HepG2 (cell line): Measurements from ENCODE around the gene NSD1. TPM values are rescaled to one million over a fixed set of nuclear protein-coding genes. Genes with fewer than 3 reads are reported as not detected.

Experiments
- CBX1 ChIP-seq: IDR thresholded peaks from one replicate; pipeline ENCODE4 v1.6.1; 2016; ENCODE audit warnings: antibody characterized with exemption, low read depth
- CEBPB ChIP-seq: IDR thresholded peaks from 2 replicates; pipeline ENCODE4 v1.6.1; 2011; ENCODE audit warnings: low read depth, low read length, improper control_type of control experiment, borderline replicate concordance
- ERF ChIP-seq: IDR thresholded peaks from 2 replicates; pipeline ENCODE4 v1.6.1; 2018; ENCODE audit warnings: missing biosample characterization, missing genetic modification reagents
- KLF12 ChIP-seq: sonication (generic); formaldehyde crosslinking; IDR thresholded peaks from 2 replicates; pipeline ENCODE4 v1.4.0; 2020; ENCODE audit warnings: missing genetic modification reagents, borderline replicate concordance
- MAFG ChIP-seq: sonication (generic); formaldehyde crosslinking; IDR thresholded peaks from 2 replicates; pipeline ENCODE4 v1.5.1; 2020; ENCODE audit warnings: mild to moderate bottlenecking, missing genetic modification reagents
- MTF2 ChIP-seq: sonication (generic); formaldehyde crosslinking; IDR thresholded peaks from 2 replicates; pipeline ENCODE4 v1.5.0; 2020; ENCODE audit warnings: missing genetic modification reagents, borderline replicate concordance
- SNRNP70 ChIP-seq: fragments of 200-400 bp; formaldehyde crosslinking; IDR thresholded peaks from 2 replicates; pipeline ENCODE4 v1.6.1; 2017; ENCODE audit warnings: mild to moderate bottlenecking, low read depth, low read length, moderate library complexity
- SOX13 ChIP-seq, 3 experiments: fragments of 450-650 bp in 1 of 3; sonication (generic) in 1 of 3; formaldehyde crosslinking in 1 of 3; IDR thresholded peaks in 2 of 3; conservative IDR thresholded peaks in 1 of 3; 2 replicates each; pipeline versions ENCODE4 v1.5.0 to v1.6.1; 2016 to 2020; ENCODE audit warnings: antibody characterized with exemption in 1 of 3, mild to moderate bottlenecking in 1 of 3, missing compliant biosample characterization in 1 of 3, missing genetic modification reagents in 1 of 3, moderate library complexity in 1 of 3
- SYNCRIP ChIP-seq: fragments of 200-400 bp; formaldehyde crosslinking; IDR thresholded peaks from 2 replicates; pipeline ENCODE4 v1.6.1; 2018; ENCODE audit warnings: mild to moderate bottlenecking, low read depth, low read length; ENCODE audit not compliant: insufficient read depth
- ZBTB7A ChIP-seq: sonication (generic); formaldehyde crosslinking; IDR thresholded peaks from 2 replicates; pipeline ENCODE4 v1.8.0; 2022; ENCODE audit warnings: mild to moderate bottlenecking, missing genetic modification reagents
- ZNF138 ChIP-seq: sonication (generic); formaldehyde crosslinking; IDR thresholded peaks from 2 replicates; pipeline ENCODE4 v1.5.0; 2020; ENCODE audit warnings: mild to moderate bottlenecking, low read depth, missing genetic modification reagents
- ZNF564 ChIP-seq: sonication (generic); formaldehyde crosslinking; IDR thresholded peaks from 2 replicates; pipeline ENCODE4 v1.8.1; 2023; ENCODE audit warnings: mild to moderate bottlenecking, missing genetic modification reagents
- polyA plus RNA-seq, 8 experiments: library from polyadenylated mRNA; depleted of rRNA in 3 of 8; stranded (reverse) in 7 of 8; unstranded in 1 of 8; fragments of >200 nt; fragmentation: Illumina TruSeq in 4 of 8; extraction: Trizol in 4 of 8; gene quantifications; 2 replicates each; pipeline versions ENCODE4 v1.2.1 to v1.2.3, GENCODE V29; 2011 to 2016; ENCODE audit warnings: low read depth in 4 of 8, missing spikeins in 1 of 8, mixed read lengths in 1 of 8; ENCODE audit not compliant: insufficient read depth in 1 of 8
- total RNA-seq, 5 experiments: library from RNA; depleted of rRNA; stranded (reverse); fragments of >200 nt; fragmentation: Illumina TruSeq; extraction: Trizol; gene quantifications; 2 replicates each; pipeline ENCODE4 v1.2.3, GENCODE V29; 2016; ENCODE audit warnings: low read depth in 1 of 5
- TF ChIP-seq, protein P1 (sequence below): sonication (generic); formaldehyde crosslinking; IDR thresholded peaks from 2 replicates; pipeline ENCODE4 v1.5.0; 2020; ENCODE audit warnings: missing genetic modification reagents
- TF ChIP-seq, protein P2 (sequence below): sonication (generic); formaldehyde crosslinking; IDR thresholded peaks from 2 replicates; pipeline ENCODE4 v1.8.1; 2023; ENCODE audit warnings: mild to moderate bottlenecking, inconsistent platforms, moderate library complexity, missing genetic modification reagents, borderline replicate concordance
- TF ChIP-seq, protein P3 (sequence below): sonication (generic); formaldehyde crosslinking; IDR thresholded peaks from 2 replicates; pipeline ENCODE4 v1.4.0; 2020; ENCODE audit warnings: mild to moderate bottlenecking, missing genetic modification reagents
- TF ChIP-seq, protein P4 (sequence below): sonication (generic); formaldehyde crosslinking; IDR thresholded peaks from 2 replicates; pipeline ENCODE4 v1.4.0; 2020; ENCODE audit warnings: mild to moderate bottlenecking, missing genetic modification reagents

NSD1 gene
- total and polyA plus RNA-seq, 2 of the 13 experiments (the other 11 are each of a cell fraction or from before 2014, with no cell fraction given), result 0.01 to 0.09 TPM

DNA sequence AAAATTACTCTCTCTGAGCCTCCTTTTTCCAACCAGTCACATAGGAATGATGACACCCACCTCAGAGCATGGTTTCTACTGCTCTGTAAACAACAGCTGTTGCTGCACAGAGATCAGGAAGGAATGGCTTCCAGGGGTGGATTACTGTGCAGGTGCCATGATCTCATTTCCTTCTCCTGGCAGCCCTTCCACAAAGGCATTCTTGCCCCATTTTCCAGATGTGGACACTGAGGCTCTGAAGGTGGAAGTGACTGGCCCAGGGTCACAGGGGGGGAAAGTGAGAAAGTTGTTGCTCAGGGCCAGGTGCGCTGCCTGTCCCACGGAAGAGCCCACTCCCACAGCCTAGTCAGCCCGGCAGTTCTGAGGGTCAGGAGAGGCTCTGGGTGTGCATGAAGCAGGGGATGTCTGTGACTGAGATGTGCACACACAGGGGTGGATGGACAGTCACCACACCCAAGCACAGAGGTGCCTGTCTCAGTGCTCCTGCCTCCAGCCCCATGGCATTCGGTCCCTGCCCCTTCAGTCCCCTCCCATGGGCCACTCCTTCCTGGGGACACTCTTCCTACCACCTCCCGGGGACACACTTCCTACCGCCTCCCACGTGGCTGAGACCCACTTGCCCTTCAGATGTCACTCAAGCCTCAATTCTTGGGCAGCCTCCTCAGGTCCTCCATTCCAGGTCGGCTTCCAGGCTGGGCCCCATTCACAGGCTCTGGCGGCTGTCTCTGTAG, 29.9 kb upstream of the NSD1 start (continued):
- no peak for TF ChIP-seq SNRNP70
- TF ChIP-seq, protein P1, sequence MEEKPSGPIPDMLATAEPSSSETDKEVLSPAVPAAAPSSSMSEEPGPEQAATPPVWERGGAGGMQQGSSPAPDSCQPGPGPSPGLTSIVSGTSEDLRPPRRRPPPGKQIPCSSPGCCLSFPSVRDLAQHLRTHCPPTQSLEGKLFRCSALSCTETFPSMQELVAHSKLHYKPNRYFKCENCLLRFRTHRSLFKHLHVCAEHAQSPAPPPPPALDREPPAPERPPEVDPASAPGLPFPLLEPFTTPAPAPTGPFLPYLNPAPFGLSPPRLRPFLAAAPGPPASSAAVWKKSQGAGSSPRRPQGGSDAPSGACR, result no peak
- TF ChIP-seq, protein P2, sequence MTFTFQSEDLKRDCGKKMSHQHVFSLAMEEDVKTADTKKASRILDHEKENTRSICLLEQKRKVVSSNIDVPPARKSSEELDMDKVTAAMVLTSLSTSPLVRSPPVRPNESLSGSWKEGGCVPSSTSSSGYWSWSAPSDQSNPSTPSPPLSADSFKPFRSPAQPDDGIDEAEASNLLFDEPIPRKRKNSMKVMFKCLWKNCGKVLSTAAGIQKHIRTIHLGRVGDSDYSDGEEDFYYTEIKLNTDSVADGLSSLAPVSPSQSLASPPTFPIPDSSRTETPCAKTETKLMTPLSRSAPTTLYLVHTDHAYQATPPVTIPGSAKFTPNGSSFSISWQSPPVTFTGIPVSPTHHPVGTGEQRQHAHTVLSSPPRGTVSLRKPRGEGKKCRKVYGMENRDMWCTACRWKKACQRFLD (CRISPR knock-in tag), result no peak
- no peak for TF ChIP-seq SYNCRIP
- TF ChIP-seq SOX13 (IDR thresholded peaks at IDR 0.05), result no peak
- TF ChIP-seq SOX13 (CRISPR knock-in tag; conservative IDR thresholded peaks at IDR 0.05 in 1 of 2, IDR thresholded peaks at IDR 0.05 in 1 of 2), result no peak
- TF ChIP-seq ERF (CRISPR knock-in tag), result no peak
- TF ChIP-seq ZNF138 (CRISPR knock-in tag), result no peak
- no peak for TF ChIP-seq MAFG (CRISPR knock-in tag)
- TF ChIP-seq CBX1, result peak; percentile 34
- TF ChIP-seq KLF12 (CRISPR knock-in tag), result no peak
- TF ChIP-seq ZBTB7A (CRISPR knock-in tag), result no peak
- TF ChIP-seq, protein P3, sequence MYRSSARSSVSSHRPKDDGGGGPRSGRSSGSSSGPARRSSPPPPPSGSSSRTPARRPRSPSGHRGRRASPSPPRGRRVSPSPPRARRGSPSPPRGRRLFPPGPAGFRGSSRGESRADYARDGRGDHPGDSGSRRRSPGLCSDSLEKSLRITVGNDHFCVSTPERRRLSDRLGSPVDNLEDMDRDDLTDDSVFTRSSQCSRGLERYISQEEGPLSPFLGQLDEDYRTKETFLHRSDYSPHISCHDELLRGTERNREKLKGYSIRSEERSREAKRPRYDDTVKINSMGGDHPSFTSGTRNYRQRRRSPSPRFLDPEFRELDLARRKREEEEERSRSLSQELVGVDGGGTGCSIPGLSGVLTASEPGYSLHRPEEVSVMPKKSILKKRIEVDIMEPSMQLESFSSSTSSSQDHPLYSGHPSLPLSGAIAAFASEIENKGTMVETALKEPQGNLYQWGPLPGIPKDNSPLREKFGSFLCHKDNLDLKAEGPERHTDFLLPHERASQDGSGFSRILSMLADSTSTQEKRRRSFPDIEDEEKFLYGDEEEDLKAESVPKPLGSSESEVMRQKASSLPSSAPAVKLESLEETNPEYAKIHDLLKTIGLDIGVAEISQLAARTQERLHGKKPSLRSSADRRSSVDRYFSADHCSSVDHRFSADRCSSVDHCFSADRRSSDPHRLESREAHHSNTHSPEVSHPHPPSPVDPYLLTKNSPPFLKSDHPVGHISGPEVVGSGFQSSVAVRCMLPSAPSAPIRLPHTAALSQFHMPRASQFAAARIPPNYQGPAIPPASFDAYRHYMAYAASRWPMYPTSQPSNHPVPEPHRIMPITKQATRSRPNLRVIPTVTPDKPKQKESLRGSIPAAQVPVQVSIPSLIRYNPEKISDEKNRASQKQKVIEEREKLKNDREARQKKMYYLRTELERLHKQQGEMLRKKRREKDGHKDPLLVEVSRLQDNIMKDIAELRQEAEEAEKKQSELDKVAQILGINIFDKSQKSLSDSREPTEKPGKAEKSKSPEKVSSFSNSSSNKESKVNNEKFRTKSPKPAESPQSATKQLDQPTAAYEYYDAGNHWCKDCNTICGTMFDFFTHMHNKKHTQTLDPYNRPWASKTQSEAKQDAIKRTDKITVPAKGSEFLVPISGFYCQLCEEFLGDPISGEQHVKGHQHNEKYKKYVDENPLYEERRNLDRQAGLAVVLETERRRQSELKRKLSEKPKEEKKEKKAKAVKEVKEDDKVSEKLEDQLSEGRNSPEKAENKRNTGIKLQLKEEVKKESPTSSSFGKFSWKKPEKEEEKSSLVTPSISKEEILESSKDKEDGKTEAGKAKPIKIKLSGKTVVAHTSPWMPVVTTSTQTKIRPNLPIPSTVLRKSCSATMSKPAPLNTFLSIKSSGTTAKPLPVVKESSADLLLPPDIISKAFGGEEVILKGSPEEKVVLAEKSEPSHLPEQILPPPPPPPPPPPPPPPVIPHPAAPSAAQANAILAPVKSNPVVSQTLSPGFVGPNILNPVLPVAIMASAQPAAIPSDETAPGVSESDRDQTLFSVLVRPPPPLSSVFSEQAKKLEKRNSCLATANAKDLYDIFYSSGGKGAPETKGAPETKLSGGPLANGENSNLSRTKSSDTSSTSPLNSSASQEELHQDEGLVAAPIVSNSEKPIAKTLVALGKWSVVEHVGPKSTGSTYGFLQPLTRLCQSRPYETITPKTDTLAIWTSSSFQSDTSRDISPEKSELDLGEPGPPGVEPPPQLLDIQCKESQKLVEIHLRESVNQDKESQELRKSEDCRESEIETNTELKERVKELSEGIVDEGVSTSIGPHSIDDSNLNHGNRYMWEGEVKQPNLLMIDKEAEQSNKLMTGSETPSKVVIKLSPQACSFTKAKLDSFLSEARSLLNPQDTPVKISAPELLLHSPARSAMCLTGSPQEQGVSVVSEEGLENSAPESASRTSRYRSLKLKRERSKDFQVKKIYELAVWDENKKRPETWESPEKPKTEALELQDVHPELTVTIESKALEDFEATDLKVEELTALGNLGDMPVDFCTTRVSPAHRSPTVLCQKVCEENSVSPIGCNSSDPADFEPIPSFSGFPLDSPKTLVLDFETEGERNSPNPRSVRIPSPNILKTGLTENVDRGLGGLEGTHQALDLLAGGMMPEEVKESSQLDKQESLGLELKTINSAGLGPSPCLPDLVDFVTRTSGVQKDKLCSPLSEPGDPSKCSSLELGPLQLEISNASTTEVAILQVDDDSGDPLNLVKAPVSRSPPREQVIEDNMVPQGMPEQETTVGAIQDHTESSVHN (CRISPR knock-in tag), result no peak
- no peak for TF ChIP-seq ZNF564 (CRISPR knock-in tag)
- TF ChIP-seq, protein P4, sequence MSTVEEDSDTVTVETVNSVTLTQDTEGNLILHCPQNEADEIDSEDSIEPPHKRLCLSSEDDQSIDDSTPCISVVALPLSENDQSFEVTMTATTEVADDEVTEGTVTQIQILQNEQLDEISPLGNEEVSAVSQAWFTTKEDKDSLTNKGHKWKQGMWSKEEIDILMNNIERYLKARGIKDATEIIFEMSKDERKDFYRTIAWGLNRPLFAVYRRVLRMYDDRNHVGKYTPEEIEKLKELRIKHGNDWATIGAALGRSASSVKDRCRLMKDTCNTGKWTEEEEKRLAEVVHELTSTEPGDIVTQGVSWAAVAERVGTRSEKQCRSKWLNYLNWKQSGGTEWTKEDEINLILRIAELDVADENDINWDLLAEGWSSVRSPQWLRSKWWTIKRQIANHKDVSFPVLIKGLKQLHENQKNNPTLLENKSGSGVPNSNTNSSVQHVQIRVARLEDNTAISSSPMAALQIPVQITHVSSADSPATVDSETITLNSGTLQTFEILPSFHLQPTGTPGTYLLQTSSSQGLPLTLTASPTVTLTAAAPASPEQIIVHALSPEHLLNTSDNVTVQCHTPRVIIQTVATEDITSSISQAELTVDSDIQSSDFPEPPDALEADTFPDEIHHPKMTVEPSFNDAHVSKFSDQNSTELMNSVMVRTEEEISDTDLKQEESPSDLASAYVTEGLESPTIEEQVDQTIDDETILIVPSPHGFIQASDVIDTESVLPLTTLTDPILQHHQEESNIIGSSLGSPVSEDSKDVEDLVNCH (CRISPR knock-in tag), result no peak
- TF ChIP-seq MTF2 (CRISPR knock-in tag), result no peak
- no peak for TF ChIP-seq CEBPB
